Esophagus squamous epithelium (tissue), 4 donors: ENCODE results near the gene LRRC59.

Source experiments
- POLR2A ChIP-seq, 4 donors: fragments of 450-650 bp; IDR thresholded peaks; one replicate each; pipeline ENCODE4 v1.6.1; 2017; ENCODE audit warnings: antibody characterized with exemption in 4 of 4, mild to moderate bottlenecking in 4 of 4, moderate library complexity in 3 of 4
- TF ChIP-seq, protein P1 (sequence below), 6 experiments: fragments of 450-650 bp in 4 of 6; fragments of 200-600 bp in 2 of 6; sonication (generic) in 2 of 6; IDR thresholded peaks; one replicate each; pipeline ENCODE4 v1.5.1; 2016 to 2019; ENCODE audit warnings: antibody characterized with exemption in 6 of 6, mild to moderate bottlenecking in 4 of 6, moderate library complexity in 4 of 6

DNA sequence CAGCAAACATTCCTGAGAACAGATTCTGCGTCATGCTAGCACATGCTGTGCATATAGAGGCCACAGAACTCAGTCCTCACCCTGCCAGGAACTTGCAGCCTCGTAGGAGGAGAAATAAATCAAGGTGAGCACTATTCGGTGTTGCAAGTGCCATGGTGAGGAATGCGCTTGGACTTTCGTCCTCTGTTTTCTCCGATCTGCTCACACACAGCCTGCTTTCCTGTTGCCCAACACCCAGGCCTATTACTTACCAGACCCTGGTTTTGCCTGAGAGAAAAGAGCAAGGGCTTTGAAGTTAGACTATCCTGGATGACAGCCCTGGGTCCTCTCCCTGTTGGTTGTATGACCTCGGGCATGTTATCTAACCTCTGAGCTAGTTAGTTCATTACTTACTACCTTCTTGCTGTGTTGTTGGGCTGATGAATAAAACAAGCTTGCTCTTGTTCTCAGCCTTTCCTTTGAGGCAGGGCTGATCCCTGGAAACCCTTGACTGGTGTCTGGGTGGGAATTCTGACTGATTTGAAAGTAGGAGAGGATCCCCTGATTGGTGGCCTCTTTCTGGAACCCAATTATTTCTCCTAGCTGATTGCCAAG is 31.6 kb upstream of the LRRC59 start:
- TF ChIP-seq, protein P1, sequence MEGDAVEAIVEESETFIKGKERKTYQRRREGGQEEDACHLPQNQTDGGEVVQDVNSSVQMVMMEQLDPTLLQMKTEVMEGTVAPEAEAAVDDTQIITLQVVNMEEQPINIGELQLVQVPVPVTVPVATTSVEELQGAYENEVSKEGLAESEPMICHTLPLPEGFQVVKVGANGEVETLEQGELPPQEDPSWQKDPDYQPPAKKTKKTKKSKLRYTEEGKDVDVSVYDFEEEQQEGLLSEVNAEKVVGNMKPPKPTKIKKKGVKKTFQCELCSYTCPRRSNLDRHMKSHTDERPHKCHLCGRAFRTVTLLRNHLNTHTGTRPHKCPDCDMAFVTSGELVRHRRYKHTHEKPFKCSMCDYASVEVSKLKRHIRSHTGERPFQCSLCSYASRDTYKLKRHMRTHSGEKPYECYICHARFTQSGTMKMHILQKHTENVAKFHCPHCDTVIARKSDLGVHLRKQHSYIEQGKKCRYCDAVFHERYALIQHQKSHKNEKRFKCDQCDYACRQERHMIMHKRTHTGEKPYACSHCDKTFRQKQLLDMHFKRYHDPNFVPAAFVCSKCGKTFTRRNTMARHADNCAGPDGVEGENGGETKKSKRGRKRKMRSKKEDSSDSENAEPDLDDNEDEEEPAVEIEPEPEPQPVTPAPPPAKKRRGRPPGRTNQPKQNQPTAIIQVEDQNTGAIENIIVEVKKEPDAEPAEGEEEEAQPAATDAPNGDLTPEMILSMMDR (IDR thresholded peaks at IDR 0.05): no peak
- TF ChIP-seq POLR2A (IDR thresholded peaks at IDR 0.05): no peak
